K562 (cell line): ENCODE measurements around the gene RUNX1. TPM values are rescaled to one million over a fixed set of nuclear protein-coding genes. Genes with fewer than 3 reads are reported as not detected.
A peak's percentile ranks its signal among the peaks of the same experiment; 100 is the strongest.

Source experiments
- ARID2 ChIP-seq: fragments of 450-650 bp; IDR thresholded peaks from 2 replicates; pipeline ENCODE4 v1.6.1; 2017; ENCODE audit warnings: antibody characterized with exemption, mild to moderate bottlenecking
- BDP1 ChIP-seq: IDR thresholded peaks from 3 replicates; pipeline ENCODE4 v1.6.1; 2011; ENCODE audit not compliant: insufficient read length, insufficient read depth
- CBX2 ChIP-seq: fragments of 200-600 bp; sonication (generic); IDR thresholded peaks from one replicate; pipeline ENCODE4 v1.6.1; 2012; ENCODE audit warnings: mild to moderate bottlenecking, low read length, inconsistent platforms; ENCODE audit not compliant: insufficient read depth, poor library complexity, severe bottlenecking
- EGR1 ChIP-seq: fragments of 450-650 bp; conservative IDR thresholded peaks from 2 replicates; pipeline ENCODE4 v1.6.1; 2017; ENCODE audit warnings: mild to moderate bottlenecking
- POLR3A ChIP-seq: IDR thresholded peaks from 2 replicates; pipeline ENCODE4 v1.6.1; 2011; ENCODE audit warnings: borderline replicate concordance, mild to moderate bottlenecking, moderate library complexity; ENCODE audit not compliant: insufficient read length, insufficient read depth; ENCODE audit errors: extremely low read depth
- RAD21 ChIP-seq, 2 experiments: fragments of 250-450 bp in 1 of 2; fragments of 450-650 bp in 1 of 2; sonication (Bioruptor Pico) in 1 of 2; formaldehyde crosslinking in 1 of 2; IDR thresholded peaks in 1 of 2; conservative IDR thresholded peaks in 1 of 2; 2 replicates each; pipeline versions ENCODE4 v1.4.0 to v1.8.0; 2020 to 2022; ENCODE audit warnings: mild to moderate bottlenecking in 2 of 2, moderate library complexity in 1 of 2
- RBM14 ChIP-seq: fragments of 200-400 bp; formaldehyde crosslinking; IDR thresholded peaks from 2 replicates; pipeline ENCODE4 v1.6.1; 2018; ENCODE audit warnings: low read depth, mild to moderate bottlenecking, low read length, moderate library complexity, borderline replicate concordance; ENCODE audit not compliant: insufficient read depth
- TFAP4 ChIP-seq: sonication (generic); formaldehyde crosslinking; IDR thresholded peaks from 2 replicates; pipeline ENCODE4 v1.8.0; 2022; ENCODE audit warnings: missing genetic modification reagents, mild to moderate bottlenecking, moderate library complexity, borderline replicate concordance
- ZBTB40 ChIP-seq, 2 experiments: fragments of 450-650 bp in 1 of 2; sonication (generic) in 1 of 2; formaldehyde crosslinking in 1 of 2; IDR thresholded peaks; 2 replicates each; pipeline versions ENCODE4 v1.7.1 to v1.9.0; 2016 to 2022; ENCODE audit warnings: inconsistent platforms in 1 of 2, mild to moderate bottlenecking in 1 of 2, missing genetic modification reagents in 1 of 2
- ZFP91 ChIP-seq: sonication (generic); formaldehyde crosslinking; IDR thresholded peaks from 2 replicates; pipeline ENCODE4 v1.8.0; 2022; ENCODE audit warnings: mild to moderate bottlenecking, missing genetic modification reagents
- ZNF280B ChIP-seq: fragments of 250-450 bp; sonication (Bioruptor Pico); IDR thresholded peaks from 2 replicates; pipeline ENCODE4 v1.5.1; 2021; ENCODE audit warnings: mild to moderate bottlenecking
- polyA plus RNA-seq, 8 experiments: library from polyadenylated mRNA; depleted of rRNA in 4 of 8; stranded (reverse) in 5 of 8; unstranded in 3 of 8; fragments of >200 nt; fragmentation: Nextera tagmentation in 2 of 8; fragmentation: Illumina TruSeq in 1 of 8; extraction: Ambion mirVana in 2 of 8; extraction: Trizol in 1 of 8; gene quantifications; 2 replicates each; pipeline versions ENCODE4 v1.2.1 to v1.2.3, GENCODE V29; 2011 to 2014; ENCODE audit warnings: inconsistent platforms in 1 of 8, missing spikeins in 1 of 8
- total RNA-seq, 7 experiments: library from RNA; depleted of rRNA in 6 of 7; stranded (reverse); fragments of >200 nt in 6 of 7; fragmentation: Illumina TruSeq in 2 of 7; extraction: Trizol in 2 of 7; gene quantifications; 2 replicates each; pipeline versions ENCODE4 v1.2.1 to v1.2.3, GENCODE V29; 2011 to 2021; ENCODE audit warnings: low replicate concordance in 1 of 7

RUNX1 gene
- total and polyA plus RNA-seq, 9 of the 15 experiments (the other 6 are each of a cell fraction or from before 2014, with no cell fraction given), result 2.2 to 68.6 (median 17.8) TPM

- no peak for TF ChIP-seq ZFP91
- TF ChIP-seq ZBTB40 (IDR thresholded peaks at IDR 0.05), result peak; percentile 63; the same call in 1 of the 2 replicates
- TF ChIP-seq ZBTB40 (CRISPR knock-in tag; IDR thresholded peaks at IDR 0.05), result no peak
- TF ChIP-seq RAD21 (CRISPR knock-in tag; conservative IDR thresholded peaks at IDR 0.05 in 1 of 2, IDR thresholded peaks at IDR 0.05 in 1 of 2), result peak; percentile 45 to 57
- no peak for TF ChIP-seq POLR3A
- no peak for TF ChIP-seq RBM14
- TF ChIP-seq EGR1, result 0 out of 2 replicates have a peak, but pooled peaks have one; percentile 27
- TF ChIP-seq ZNF280B, result no peak
- TF ChIP-seq CBX2, result no peak
- TF ChIP-seq BDP1, result no peak
- no peak for TF ChIP-seq ARID2
- peak; percentile 92 for TF ChIP-seq TFAP4
Measured at GRCh38 chr21:35026617-35027562, 22.2 kb downstream of the RUNX1 start (continued).
